ENCODE data around the gene FNIP1. TPM values are rescaled to one million over a fixed set of nuclear protein-coding genes. Genes with fewer than 3 reads are reported as not detected.

Gene FNIP1
- total RNA-seq, 1 experiment from 2014 or later, result 16.4 TPM

- intact Hi-C loops (cut with micrococcal nuclease), result no loop called here
- H3K79me2 ChIP-seq (ENCODE audit: insufficient read depth, low read length), result peaks cover 83% of the 10 kb centered on the region
- H3K27me3 ChIP-seq (ENCODE audit: insufficient read depth, low read length), result no peaks in the 10 kb centered on the region
- no peaks in the 10 kb centered on the region for H3K36me3 ChIP-seq (ENCODE audit: control insufficient read depth in 1 of 2, insufficient read depth in 2 of 2, low read length in 2 of 2)
- ChIA-PET POLR2A (no interaction called here), RAD21 (ENCODE audit: low non-redundant PET in 1 of 2, low total read pairs in 2 of 2, uncharacterized antibody in 2 of 2, unreplicated experiment in 2 of 2) (no interaction called here), CTCF (no interaction called here)
- H2AFZ ChIP-seq (ENCODE audit: low read depth, low read length, poor library complexity, severe bottlenecking), result no peak overlapping the region
- H3K9me2 ChIP-seq (ENCODE audit: insufficient read depth), result no peaks in the 10 kb centered on the region
- no peak overlapping the region for H3K27ac ChIP-seq (ENCODE audit: low read depth, low read length)
- H3K9ac ChIP-seq (ENCODE audit: low read length), result no peak overlapping the region
- no peak for TF ChIP-seq POLR2A (IDR thresholded peaks at IDR 0.05; ENCODE audit: borderline replicate concordance, extremely low read depth, insufficient read depth, insufficient read length)
- TF ChIP-seq EZH2 (IDR thresholded peaks at IDR 0.05), result no peak
- H3K4me2 ChIP-seq (ENCODE audit: low read length), result no peak overlapping the region
- H3K4me3 ChIP-seq (replicated peaks in 1 of 2; ENCODE audit: low read depth in 1 of 2, low read length in 2 of 2), result no peak overlapping the region
- ATAC-seq (no peak), DNase-seq (ENCODE audit: low read depth, low spot score) (no peak)
- no peaks in the 10 kb centered on the region for H3K9me3 ChIP-seq (ENCODE audit: control insufficient read depth in 1 of 2, insufficient read depth in 1 of 2, low read depth in 1 of 2, low read length in 2 of 2)
- H3K4me1 ChIP-seq (ENCODE audit: control insufficient read depth in 1 of 2, insufficient read depth in 2 of 2, low read length in 2 of 2), result no peaks in the 10 kb centered on the region
- H4K20me1 ChIP-seq (ENCODE audit: insufficient read depth), result no peaks in the 10 kb centered on the region
- no TSS peak for BruUV-seq (replicated peaks)
Observed at GRCh38 chr5:131783874-131784273, 12.9 kb downstream of the FNIP1 start.

DNA sequence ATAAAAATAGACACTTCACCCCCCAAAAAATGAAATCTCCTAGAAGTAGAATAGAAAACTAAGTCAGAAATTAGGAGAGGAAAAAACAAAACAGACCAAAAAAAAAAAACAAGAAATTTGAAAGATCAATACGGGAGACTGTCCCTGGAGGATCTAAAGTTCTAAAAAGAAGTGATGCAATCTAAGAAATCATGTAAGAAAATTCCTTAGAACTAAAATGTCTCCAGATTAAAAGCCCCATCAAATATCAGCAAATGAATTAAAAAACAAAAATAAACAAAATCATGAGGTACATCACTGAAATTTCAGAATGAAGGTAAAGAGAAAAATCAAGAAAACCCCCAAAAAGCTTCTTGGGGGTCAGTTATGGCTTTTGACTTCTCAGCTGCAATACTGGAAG lies 13.5 kb downstream of the FNIP1 start:
- Histone ChIP-seq H3K4me2 (ENCODE audit: low read length) (no peak overlapping the region), H3K4me3 (replicated peaks in 1 of 2; ENCODE audit: low read depth in 1 of 2, low read length in 2 of 2) (no peak overlapping the region), H3K4me1 (ENCODE audit: control insufficient read depth in 1 of 2, insufficient read depth in 2 of 2, low read length in 2 of 2) (no peaks in the 10 kb centered on the region), H3K9me2 (ENCODE audit: insufficient read depth) (no peaks in the 10 kb centered on the region), H3K9ac (ENCODE audit: low read length) (no peak overlapping the region), H3K27ac (ENCODE audit: low read depth, low read length) (no peak overlapping the region), H3K36me3 (ENCODE audit: control insufficient read depth in 1 of 2, insufficient read depth in 2 of 2, low read length in 2 of 2) (no peaks in the 10 kb centered on the region), H3K79me2 (ENCODE audit: insufficient read depth, low read length) (peaks cover 78% of the 10 kb centered on the region), H3K27me3 (ENCODE audit: insufficient read depth, low read length) (no peaks in the 10 kb centered on the region), H4K20me1 (ENCODE audit: insufficient read depth) (no peaks in the 10 kb centered on the region), H3K9me3 (ENCODE audit: control insufficient read depth in 1 of 2, insufficient read depth in 1 of 2, low read depth in 1 of 2, low read length in 2 of 2) (no peaks in the 10 kb centered on the region), H2AFZ (ENCODE audit: low read depth, low read length, poor library complexity, severe bottlenecking) (no peak overlapping the region)
- TF ChIP-seq CBX3 (IDR thresholded peaks at IDR 0.05; ENCODE audit: low read depth) (no peak), CTCF (IDR thresholded peaks at IDR 0.05 in 2 of 3, conservative IDR thresholded peaks at IDR 0.05 in 1 of 3; ENCODE audit: borderline replicate concordance in 1 of 3, insufficient read depth in 1 of 3, low read depth in 2 of 3, low read length in 2 of 3) (no peak), ZFX (IDR thresholded peaks at IDR 0.05) (no peak), REST (IDR thresholded peaks at IDR 0.05; ENCODE audit: low read depth) (no peak), TCF7L2 (IDR thresholded peaks at IDR 0.05; ENCODE audit: borderline replicate concordance, extremely low read depth, insufficient read depth, insufficient read length) (no peak), ATF3 (IDR thresholded peaks at IDR 0.05) (no peak), SRF (IDR thresholded peaks at IDR 0.05; ENCODE audit: low read depth) (no peak), CEBPB (IDR thresholded peaks at IDR 0.05; ENCODE audit: low read depth) (no peak), FOSL1 (IDR thresholded peaks at IDR 0.05; ENCODE audit: low read depth) (no peak), EZH2phosphoT487 (IDR thresholded peaks at IDR 0.05; ENCODE audit: borderline replicate concordance) (no peak), ZNF274 (IDR thresholded peaks at IDR 0.05; ENCODE audit: low read depth, low read length) (no peak)
- TF ChIP-seq, protein P1, sequence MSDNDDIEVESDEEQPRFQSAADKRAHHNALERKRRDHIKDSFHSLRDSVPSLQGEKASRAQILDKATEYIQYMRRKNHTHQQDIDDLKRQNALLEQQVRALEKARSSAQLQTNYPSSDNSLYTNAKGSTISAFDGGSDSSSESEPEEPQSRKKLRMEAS (IDR thresholded peaks at IDR 0.05), result no peak
- ChIA-PET RAD21 (ENCODE audit: low non-redundant PET in 1 of 2, low total read pairs in 2 of 2, uncharacterized antibody in 2 of 2, unreplicated experiment in 2 of 2) (no interaction called here), CTCF (no interaction called here), POLR2A (no interaction called here)
- no TSS peak for BruUV-seq (replicated peaks)
- intact Hi-C loops (cut with micrococcal nuclease), result no loop called here
- DNase-seq (ENCODE audit: low read depth, low spot score), result no peak
- ATAC-seq, result no peak

Data from HCT116 (cell line).